ENCODE measurements around the gene SOCS2. TPM values are rescaled to one million over a fixed set of nuclear protein-coding genes. Genes with fewer than 3 reads are reported as not detected.

Gene SOCS2
- total and polyA plus RNA-seq, 2 donors (not counting 3 experiments of a cell fraction or from before 2014, with no cell fraction given): 2.4 to 5.6 TPM

DNA sequence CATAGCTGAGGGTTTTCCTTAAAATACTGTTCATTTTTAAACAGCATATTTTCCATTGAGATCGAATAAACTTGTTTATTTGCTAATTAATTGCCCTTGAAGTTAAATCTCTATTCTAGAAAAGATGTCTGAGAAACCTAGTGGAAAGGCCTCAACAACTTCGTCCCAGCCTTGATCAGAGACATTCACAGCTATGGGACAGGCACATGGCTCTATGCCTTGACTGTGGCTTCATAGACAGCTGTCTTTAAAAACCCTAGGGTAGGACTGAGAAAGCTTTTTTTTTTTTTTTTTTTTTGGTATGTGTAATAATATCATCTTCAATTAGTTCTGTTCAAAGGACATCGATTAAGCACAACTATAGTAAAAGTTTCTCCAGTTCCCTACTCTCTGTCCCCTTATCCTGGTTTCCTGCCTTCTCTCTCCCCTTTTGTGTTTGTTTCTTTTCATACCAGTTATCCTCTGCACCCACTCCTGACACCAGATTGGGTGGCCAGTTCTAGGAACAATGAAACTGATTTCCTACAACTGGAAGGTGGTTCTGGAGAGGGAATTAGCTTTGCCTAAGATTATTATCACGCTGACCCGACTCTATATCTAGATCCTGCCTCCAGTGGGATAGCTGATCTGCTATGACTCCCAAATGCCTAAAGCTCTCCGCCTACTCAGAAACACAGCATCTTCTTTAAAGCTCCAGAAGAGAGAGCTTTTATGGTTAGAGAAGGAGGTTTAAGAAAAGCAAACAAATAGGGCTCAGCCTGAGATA is 20.3 kb downstream of the SOCS2 start:
- H2AFZ ChIP-seq (ENCODE audit: low read depth, low read length): no peak overlapping the region
- no peaks in the 10 kb centered on the region for H3K79me2 ChIP-seq (ENCODE audit: control insufficient read depth, insufficient read depth, low read length)
- no peak overlapping the region for H3K4me2 ChIP-seq (ENCODE audit: insufficient read depth, low read length)
- ChIA-PET CTCF (interaction anchor here (0.6 to 2.4 kb wide), 3 partner anchors 56 to 509 kb away, joined by 3 to 12 read pairs (median 3); no protein-coding TSS in a partner anchor), POLR2A (no interaction called here)
- H3K36me3 ChIP-seq (ENCODE audit: control insufficient read depth in 2 of 2, extremely low read depth in 1 of 2, insufficient read depth in 2 of 2, low read length in 2 of 2): no peaks in the 10 kb centered on the region
- intact Hi-C loops (cut with micrococcal nuclease) (no loop called here), dilution Hi-C loops (cut with MboI; ENCODE audit: extremely low pct_ligation_motif_present, low sequenced_read_pairs) (no loop called here)
- no peaks in the 10 kb centered on the region for H3K9me1 ChIP-seq (replicated peaks; ENCODE audit: control insufficient read depth, extremely low read depth, insufficient read depth, low read length)
- no peaks in the 10 kb centered on the region for H3K9me3 ChIP-seq (replicated peaks; ENCODE audit: control insufficient read depth, insufficient read depth, low read length)
- BruUV-seq (replicated peaks): no TSS peak
- H3K27ac ChIP-seq (ENCODE audit: insufficient read depth, low read depth, low read length): no peak overlapping the region
- no peaks in the 10 kb centered on the region for H4K20me1 ChIP-seq (replicated peaks; ENCODE audit: control insufficient read depth, extremely low read depth, insufficient read depth, low read length)
- DNase-seq (ENCODE audit: low read depth, low spot score) (no peak), FAIRE-seq (no peak)
- no peak overlapping the region for H3K4me3 ChIP-seq (replicated peaks in 1 of 3; ENCODE audit: insufficient read depth in 1 of 3, low read depth in 1 of 3, low read length in 3 of 3)
- H3K27me3 ChIP-seq (ENCODE audit: control insufficient read depth in 2 of 2, insufficient read depth in 2 of 2, low read length in 2 of 2): no peaks in the 10 kb centered on the region
- TF ChIP-seq MYC (IDR thresholded peaks at IDR 0.05; ENCODE audit: low read depth, low read length) (no peak), POLR2A (IDR thresholded peaks at IDR 0.05; ENCODE audit: low read depth, low read length) (no peak), POLR2AphosphoS5 (IDR thresholded peaks at IDR 0.05; ENCODE audit: insufficient read depth, low read depth, low read length) (no peak), FOS (IDR thresholded peaks at IDR 0.05; ENCODE audit: borderline replicate concordance, insufficient read depth, low read length) (no peak), CTCF (IDR thresholded peaks at IDR 0.05; ENCODE audit: extremely low read depth in 1 of 2, insufficient read depth in 1 of 2, low read depth in 1 of 2, low read length in 2 of 2) (no peak)
- TF ChIP-seq, protein P1, sequence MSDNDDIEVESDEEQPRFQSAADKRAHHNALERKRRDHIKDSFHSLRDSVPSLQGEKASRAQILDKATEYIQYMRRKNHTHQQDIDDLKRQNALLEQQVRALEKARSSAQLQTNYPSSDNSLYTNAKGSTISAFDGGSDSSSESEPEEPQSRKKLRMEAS (IDR thresholded peaks at IDR 0.05; ENCODE audit: insufficient read depth, insufficient read length): no peak
- H3K9ac ChIP-seq (replicated peaks; ENCODE audit: extremely low read depth, insufficient read depth, low read length): no peak overlapping the region
- H3K4me1 ChIP-seq (ENCODE audit: control insufficient read depth, extremely low read depth, insufficient read depth, low read length): no peaks in the 10 kb centered on the region

Data from endothelial cell of umbilical vein (primary cell).